Keratinocyte (primary cell): ENCODE measurements around the gene AKR1C2. TPM values are rescaled to one million over a fixed set of nuclear protein-coding genes. Genes with fewer than 3 reads are reported as not detected.
A peak's percentile ranks its signal among the peaks of the same experiment; 100 is the strongest.
"Not testable (repeated sequence)": the region's sequence is repeated elsewhere in the genome, so short reads cannot be mapped to it uniquely, and the experiment has no call there.

ENCODE experiments used
- DNase-seq: peaks from one replicate; pipeline ENCODE4 v3.0.0-alpha.2; 2011; ENCODE audit warnings: low read depth, missing footprints, low spot score
- FAIRE-seq: peaks from 2 replicates; lab custom pipeline; 2011; peaks lifted over from hg19 to GRCh38; lab: Jason Lieb, UNC
- H2AFZ ChIP-seq: 2 replicates; pipeline ENCODE4 v1.6.0; 2012; ENCODE audit warnings: low read length, control low read depth, inconsistent platforms; ENCODE audit not compliant: control insufficient read depth
- H3K27ac ChIP-seq: 2 replicates; pipeline ENCODE4 v1.5.1; 2011; ENCODE audit warnings: low read length; ENCODE audit not compliant: control insufficient read depth, insufficient read depth
- H3K27me3 ChIP-seq: 3 replicates; pipeline ENCODE4 v1.6.0; 2011; ENCODE audit warnings: low read length; ENCODE audit not compliant: control insufficient read depth, insufficient read depth; ENCODE audit errors: extremely low read depth
- H3K36me3 ChIP-seq, 2 experiments: 2 replicates in 1 of 2; 3 replicates in 1 of 2; pipeline ENCODE4 v1.5.1; 2011; ENCODE audit warnings: low read length in 2 of 2, mild to moderate bottlenecking in 1 of 2; ENCODE audit not compliant: control insufficient read depth in 2 of 2, insufficient read depth in 2 of 2; ENCODE audit errors: extremely low read depth in 1 of 2
- H3K4me1 ChIP-seq: 3 replicates; pipeline ENCODE4 v1.5.1; 2011; ENCODE audit warnings: low read length; ENCODE audit not compliant: control insufficient read depth, insufficient read depth; ENCODE audit errors: extremely low read depth
- H3K4me2 ChIP-seq: 3 replicates; pipeline ENCODE4 v1.6.0; 2011; ENCODE audit warnings: low read depth, low read length; ENCODE audit not compliant: control insufficient read depth, insufficient read depth; ENCODE audit errors: extremely low read depth
- H3K4me3 ChIP-seq, 3 experiments: fragments of 200-600 bp in 1 of 3; sonication (generic) in 1 of 3; 2 replicates in 2 of 3; 3 replicates in 1 of 3; pipeline ENCODE4 v1.5.1; 2011 to 2016; ENCODE audit warnings: low read length in 3 of 3, mild to moderate bottlenecking in 3 of 3, control low read depth in 2 of 3, inconsistent platforms in 1 of 3, low read depth in 1 of 3, mixed read lengths in 1 of 3, mixed run types in 1 of 3, moderate library complexity in 1 of 3; ENCODE audit not compliant: control insufficient read depth in 2 of 3, insufficient read depth in 2 of 3; ENCODE audit errors: extremely low read depth in 1 of 3
- H3K79me2 ChIP-seq: 2 replicates; pipeline ENCODE4 v1.6.0; 2012; ENCODE audit warnings: low read length; ENCODE audit not compliant: control insufficient read depth, insufficient read depth
- H3K9ac ChIP-seq: 3 replicates; pipeline ENCODE4 v1.6.0; 2011; ENCODE audit warnings: low read length; ENCODE audit not compliant: control insufficient read depth, insufficient read depth; ENCODE audit errors: extremely low read depth
- H3K9me1 ChIP-seq: 3 replicates; pipeline ENCODE4 v1.6.0; 2011; ENCODE audit warnings: low read length; ENCODE audit not compliant: control insufficient read depth, insufficient read depth; ENCODE audit errors: extremely low read depth
- H3K9me3 ChIP-seq: 2 replicates; pipeline ENCODE4 v1.5.1; 2012; ENCODE audit warnings: low read depth, low read length; ENCODE audit not compliant: control insufficient read depth
- H4K20me1 ChIP-seq: 3 replicates; pipeline ENCODE4 v1.6.0; 2011; ENCODE audit warnings: low read length; ENCODE audit not compliant: control insufficient read depth, insufficient read depth; ENCODE audit errors: extremely low read depth
- CTCF ChIP-seq, 3 experiments: IDR thresholded peaks in 1 of 3; conservative IDR thresholded peaks in 1 of 3; optimal IDR thresholded peaks in 1 of 3; 2 replicates in 2 of 3; 3 replicates in 1 of 3; pipeline versions ENCODE3 to v1.5.1; 2011; ENCODE audit warnings: low read length in 3 of 3, mild to moderate bottlenecking in 3 of 3, moderate library complexity in 2 of 3, control low read depth in 1 of 3, inconsistent platforms in 1 of 3; ENCODE audit not compliant: insufficient read depth in 2 of 3; ENCODE audit errors: extremely low read depth in 1 of 3
- EZH2 ChIP-seq: IDR thresholded peaks from one replicate; pipeline ENCODE4 v1.6.1; 2012; ENCODE audit warnings: inconsistent platforms, mild to moderate bottlenecking, low read length, moderate library complexity
- dilution Hi-C: fragments of 300-500 bp; cut with MboI; formaldehyde crosslinking; loops from one replicate; pipeline ENCODE4 v1.7.0; 2020; ENCODE audit warnings: low sequenced_read_pairs; ENCODE audit not compliant: extremely low pct_ligation_motif_present
- polyA plus RNA-seq, 5 experiments: library from polyadenylated mRNA; depleted of rRNA in 3 of 5; stranded (reverse) in 3 of 5; stranded (forward) in 1 of 5; unstranded in 1 of 5; fragments of >200 nt; gene quantifications; 1 replicate in 1 of 5; 2 replicates in 3 of 5; 3 replicates in 1 of 5; pipeline versions ENCODE4 v1.2.1 to v1.2.3, GENCODE V29; 2011 to 2012; ENCODE audit warnings: missing spikeins in 2 of 5, low read depth in 1 of 5, low replicate concordance in 1 of 5

Gene AKR1C2
- polyA plus RNA-seq, 1 donor (not counting 4 experiments of a cell fraction or from before 2014, with no cell fraction given), result 66.0 TPM

- H3K9me3 ChIP-seq, result no peaks in the 10 kb centered on the region
- H3K4me1 ChIP-seq, result peaks cover 3% of the 10 kb centered on the region
- no peaks in the 10 kb centered on the region for H3K9me1 ChIP-seq
- no peaks in the 10 kb centered on the region for H3K79me2 ChIP-seq
- FAIRE-seq (no peak), DNase-seq (no peak)
- H3K27me3 ChIP-seq, result no peaks in the 10 kb centered on the region
- H3K36me3 ChIP-seq, result no peaks in the 10 kb centered on the region
- TF ChIP-seq CTCF (optimal IDR thresholded peaks at IDR 0.05 in 1 of 3, IDR thresholded peaks at IDR 0.05 in 1 of 3, conservative IDR thresholded peaks at IDR 0.05 in 1 of 3; ENCODE audit: extremely low read depth in 1 of 3, insufficient read depth in 2 of 3, low read length in 3 of 3) (no peak), EZH2 (no peak)
- no peak overlapping the region for H3K4me2 ChIP-seq
- H4K20me1 ChIP-seq, result no peaks in the 10 kb centered on the region
- H3K9ac ChIP-seq, result no peak overlapping the region
- H3K27ac ChIP-seq, result peak overlapping the region; percentile 49
- no peak overlapping the region for H2AFZ ChIP-seq
- no peak overlapping the region for H3K4me3 ChIP-seq
- dilution Hi-C loops, result no loop called here
These were observed 29.6 kb upstream of the AKR1C2 start for GRCh38 chr10:5033061-5033778.

DNA sequence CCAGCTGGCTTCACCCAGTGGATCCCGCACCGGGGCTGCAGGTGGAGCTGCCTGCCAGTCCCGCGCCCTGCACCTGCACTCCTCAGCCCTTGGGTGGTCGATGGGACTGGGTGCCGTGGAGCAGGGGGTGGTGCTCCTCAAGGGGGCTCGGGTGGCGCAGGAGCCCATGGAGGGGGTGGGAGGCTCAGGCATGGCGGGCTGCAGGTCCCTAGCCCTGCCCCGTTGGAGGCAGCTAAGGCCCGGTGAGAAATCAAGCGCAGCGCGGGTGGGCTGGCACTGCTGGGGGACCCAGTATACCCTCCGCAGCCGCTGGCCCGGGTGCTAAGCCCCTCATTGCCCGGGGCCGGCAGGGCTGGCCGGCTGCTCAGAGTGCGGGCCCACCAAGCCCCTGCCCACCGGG, 28.8 kb upstream of the AKR1C2 start:
- H3K4me3 ChIP-seq, H3K4me2 ChIP-seq, H3K9me1 ChIP-seq, H3K9ac ChIP-seq, H2AFZ ChIP-seq, DNase-seq, H3K27me3 ChIP-seq, H3K36me3 ChIP-seq, FAIRE-seq, H4K20me1 ChIP-seq, H3K4me1 ChIP-seq, H3K9me3 ChIP-seq, dilution Hi-C loops, H3K79me2 ChIP-seq, H3K27ac ChIP-seq: not testable (repeated sequence)

- H3K9ac ChIP-seq, H2AFZ ChIP-seq, H3K4me1 ChIP-seq, H3K9me3 ChIP-seq, H3K27me3 ChIP-seq, H3K4me2 ChIP-seq, DNase-seq, H3K9me1 ChIP-seq, dilution Hi-C loops, H3K27ac ChIP-seq, H4K20me1 ChIP-seq, H3K36me3 ChIP-seq, H3K79me2 ChIP-seq, H3K4me3 ChIP-seq, FAIRE-seq: not testable (repeated sequence)
These were observed 27.9 kb upstream of the AKR1C2 start for GRCh38 chr10:5031588-5031987.
